ENCODE results near the gene RNF212.
A peak's percentile ranks its signal among the peaks of the same experiment; 100 is the strongest.

RNF212 gene

GRCh38 chr4:1028574-1029220 lies 84.7 kb downstream of the RNF212 start:
- TF ChIP-seq CTCF (IDR thresholded peaks at IDR 0.05; ENCODE audit: control extremely low read depth, extremely low read depth, low read depth, missing control alignments), result no peak
- CTCF ChIA-PET, result no interaction called here
- DNase-seq (ENCODE audit: extremely low spot score), result no peak
- POLR2A ChIA-PET, result no interaction called here

GRCh38 chr4:1027915-1028238 lies 85.5 kb downstream of the RNF212 start:
- DNase-seq (ENCODE audit: extremely low spot score), result no peak
- TF ChIP-seq CTCF (IDR thresholded peaks at IDR 0.05; ENCODE audit: control extremely low read depth, extremely low read depth, low read depth, missing control alignments), result no peak
- ChIA-PET POLR2A (no interaction called here), CTCF (interaction anchor here (0.9 kb wide), 1 partner anchor 10 kb away, joined by 3 read pairs; no protein-coding TSS in a partner anchor)

- no peak for TF ChIP-seq CTCF (IDR thresholded peaks at IDR 0.05; ENCODE audit: control extremely low read depth, extremely low read depth, low read depth, missing control alignments)
- CTCF ChIA-PET, result interaction anchor here (0.9 kb wide), 1 partner anchor 10 kb away, joined by 3 read pairs; no protein-coding TSS in a partner anchor
- POLR2A ChIA-PET, result no interaction called here
- no peak for DNase-seq (ENCODE audit: extremely low spot score)
Measured at GRCh38 chr4:1027219-1027914, 86.0 kb downstream of the RNF212 start.

GRCh38 chr4:1026115-1026514 lies 87.2 kb downstream of the RNF212 start:
- no peak for TF ChIP-seq CTCF (IDR thresholded peaks at IDR 0.05; ENCODE audit: control extremely low read depth, extremely low read depth, low read depth, missing control alignments)
- ChIA-PET POLR2A (no interaction called here), CTCF (no interaction called here)
- DNase-seq (ENCODE audit: extremely low spot score), result peak; percentile 90

GRCh38 chr4:1024882-1025545 lies 88.3 kb downstream of the RNF212 start:
- ChIA-PET POLR2A (no interaction called here), CTCF (no interaction called here)
- no peak for DNase-seq (ENCODE audit: extremely low spot score)
- no peak for TF ChIP-seq CTCF (IDR thresholded peaks at IDR 0.05; ENCODE audit: control extremely low read depth, extremely low read depth, low read depth, missing control alignments)

- POLR2A ChIA-PET, result no interaction called here
- CTCF ChIA-PET, result no interaction called here
- no peak for TF ChIP-seq CTCF (IDR thresholded peaks at IDR 0.05; ENCODE audit: control extremely low read depth, extremely low read depth, low read depth, missing control alignments)
- DNase-seq (ENCODE audit: extremely low spot score), result no peak
Measured at GRCh38 chr4:1023895-1024740, 89.2 kb downstream of the RNF212 start.

Measured in GM10248 (cell line).